ENCODE data around the gene IGSF23.

GRCh38 chr19:44618640-44619357 lies 5.4 kb downstream of the IGSF23 start:
- TF ChIP-seq CTCF (CRISPR knock-in tag; IDR thresholded peaks at IDR 0.05) = no peak
- TF ChIP-seq ZFP91 (CRISPR knock-in tag; IDR thresholded peaks at IDR 0.05; ENCODE audit: borderline replicate concordance) = no peak
- no peak for TF ChIP-seq ZSCAN29 (CRISPR knock-in tag; conservative IDR thresholded peaks at IDR 0.05)
- no peak for TF ChIP-seq ZNF230 (CRISPR knock-in tag; IDR thresholded peaks at IDR 0.05)
